Measurements from ENCODE around the gene TRAPPC2.

The TRAPPC2 gene

DNA sequence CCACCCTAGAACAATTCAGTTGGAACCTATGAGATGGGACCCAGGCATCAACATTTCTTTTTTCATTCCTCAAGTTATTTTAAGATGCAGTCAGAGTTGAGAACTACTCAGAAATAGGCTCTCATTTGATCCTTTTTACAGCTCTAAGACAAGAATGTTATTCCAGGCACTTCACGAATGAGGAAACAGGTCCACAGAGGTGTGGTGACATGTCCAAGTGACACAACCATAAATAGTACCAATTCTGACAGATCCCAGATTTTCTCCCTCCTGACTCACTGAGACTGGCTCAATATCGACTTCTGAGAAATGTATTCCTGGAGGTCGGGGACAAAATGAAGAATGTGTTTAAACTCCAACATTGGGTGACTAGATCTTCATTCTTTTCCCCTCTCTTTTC is 70.4 kb downstream of the TRAPPC2 start:
- DNase-seq, result no peak

DNA sequence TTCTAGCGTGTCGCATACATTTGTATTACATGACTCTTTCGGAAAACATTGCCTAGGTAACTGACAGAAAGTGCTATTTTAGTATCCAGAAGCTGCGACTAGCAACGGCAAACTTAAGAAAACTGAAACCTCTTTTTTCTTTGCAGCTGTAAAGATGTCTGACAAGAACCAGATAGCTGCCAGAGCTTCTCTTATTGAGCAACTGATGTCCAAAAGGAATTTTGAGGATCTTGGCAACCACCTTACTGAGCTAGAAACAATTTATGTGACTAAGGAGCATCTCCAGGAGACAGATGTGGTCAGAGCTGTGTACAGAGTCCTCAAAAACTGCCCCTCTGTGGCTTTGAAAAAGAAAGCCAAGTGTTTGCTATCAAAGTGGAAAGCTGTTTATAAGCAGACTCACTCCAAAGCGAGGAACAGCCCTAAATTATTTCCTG is 72.0 kb downstream of the TRAPPC2 start:
- no peak for DNase-seq
